ENCODE data around the gene SLC12A7.
A peak's percentile ranks its signal among the peaks of the same experiment; 100 is the strongest.
"Not testable (repeated sequence)": the region's sequence is repeated elsewhere in the genome, so short reads cannot be mapped to it uniquely, and the experiment has no call there.

The SLC12A7 gene

DNA sequence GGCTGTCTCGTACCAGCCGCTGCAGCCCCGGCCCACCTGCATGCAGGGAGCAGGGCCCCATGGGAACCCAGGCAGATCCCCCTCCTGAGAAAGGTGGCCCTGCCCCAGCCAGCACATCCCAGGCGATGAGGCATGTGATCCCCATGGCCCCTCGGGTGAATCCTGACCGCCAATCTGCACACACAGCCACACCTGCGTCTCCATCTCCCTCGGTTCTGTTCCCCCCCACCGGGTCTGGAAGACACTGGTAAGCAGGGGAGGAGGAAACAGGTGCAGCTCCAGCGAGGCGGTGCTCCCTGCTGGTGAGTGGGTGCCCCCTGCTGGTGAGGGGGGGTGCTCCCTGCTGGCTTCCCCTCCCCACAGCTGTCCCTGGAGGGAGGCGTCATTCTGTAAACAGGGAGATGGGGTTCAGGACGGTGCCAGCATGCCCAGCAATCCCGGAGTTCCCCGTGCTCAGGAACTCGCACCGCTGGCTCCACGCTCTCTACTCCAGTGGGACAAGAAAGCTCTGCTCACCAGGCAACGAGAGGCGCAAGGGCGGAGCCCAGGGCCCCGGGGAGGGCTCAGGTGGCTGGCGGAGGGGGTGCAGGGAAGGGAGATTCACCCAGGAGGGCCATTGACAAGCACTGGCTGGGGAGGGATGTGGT lies 28.4 kb upstream of the SLC12A7 start:
- peak; percentile 77 for DNase-seq

DNA sequence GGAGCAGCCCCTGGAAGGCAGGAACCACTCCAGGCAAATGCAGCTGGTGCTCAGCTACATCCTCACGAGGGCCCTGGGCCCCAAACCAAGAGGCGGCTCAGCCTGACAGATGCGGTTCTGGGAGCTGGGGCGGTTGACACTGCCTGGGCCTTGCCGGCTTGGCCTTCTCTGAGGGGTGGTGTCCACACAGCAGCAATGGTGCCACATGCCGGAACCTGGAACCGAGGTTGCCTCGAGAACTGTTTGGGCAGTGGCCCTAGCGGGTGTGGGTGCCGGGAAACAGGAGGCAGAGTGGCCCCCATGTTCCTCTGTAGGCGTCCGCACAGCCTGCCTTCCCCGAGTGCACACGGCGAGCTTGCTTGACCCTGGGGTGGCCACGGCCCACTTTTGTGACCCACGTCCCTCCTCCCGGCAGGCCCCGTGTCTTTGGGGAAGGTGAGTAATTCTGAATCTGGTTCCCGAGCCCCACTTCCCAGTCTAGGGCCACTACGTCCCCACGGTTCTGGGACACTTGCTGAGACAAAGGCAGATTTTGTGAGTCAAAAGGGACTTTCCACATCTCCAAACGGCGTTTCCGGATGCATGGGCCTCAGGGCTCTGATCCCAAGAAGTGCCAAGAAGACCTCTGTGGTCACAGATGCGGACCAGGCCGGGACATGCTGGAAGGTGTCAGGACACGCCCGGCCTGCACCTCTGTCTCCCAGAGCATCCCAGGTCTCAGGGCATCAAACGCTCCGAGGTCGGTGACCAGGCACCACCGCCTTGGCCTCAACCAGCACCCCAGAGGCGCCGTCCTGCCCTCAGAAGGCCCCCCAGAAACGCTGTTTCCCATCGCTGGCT lies 27.7 kb upstream of the SLC12A7 start:
- no peak for DNase-seq

DNA sequence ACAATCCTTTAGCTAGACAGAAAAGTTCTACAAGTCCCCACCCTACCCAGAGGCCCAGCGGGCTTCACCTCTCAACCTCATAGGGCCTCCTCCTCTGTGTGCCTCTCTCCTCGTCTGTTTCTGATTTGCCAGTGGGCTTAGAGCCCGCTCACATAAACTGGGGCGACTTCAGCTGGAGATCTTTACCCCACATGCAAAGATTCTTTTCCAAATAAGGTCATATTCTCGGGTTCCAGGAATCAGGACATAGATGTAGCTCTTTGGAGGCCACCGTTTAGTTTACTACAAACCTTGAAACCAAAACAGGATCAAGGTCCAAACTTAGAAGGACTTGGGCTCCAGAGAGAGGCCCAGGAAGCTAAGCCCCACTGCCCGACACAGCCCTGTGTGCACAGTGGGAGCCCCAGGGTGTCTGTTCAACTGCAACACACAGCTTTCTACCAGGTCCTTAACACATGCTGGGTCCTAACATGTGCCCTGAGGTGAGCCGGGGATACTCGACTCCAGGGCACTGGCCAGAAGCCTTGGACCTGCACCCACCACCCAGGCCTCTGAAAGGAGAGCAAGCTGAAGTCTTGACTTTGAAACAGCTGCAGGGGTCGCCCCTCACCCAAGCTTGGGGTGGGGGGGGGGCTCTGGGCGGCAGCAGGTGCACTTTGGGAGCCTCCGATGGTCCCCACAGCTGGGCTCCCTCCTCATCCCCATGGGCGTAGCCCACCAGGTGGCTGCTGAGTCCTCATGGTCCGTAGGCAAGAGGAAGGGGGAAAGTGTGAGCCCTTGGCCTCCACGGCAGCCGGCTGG lies 26.8 kb upstream of the SLC12A7 start:
- DNase-seq: no peak

DNA sequence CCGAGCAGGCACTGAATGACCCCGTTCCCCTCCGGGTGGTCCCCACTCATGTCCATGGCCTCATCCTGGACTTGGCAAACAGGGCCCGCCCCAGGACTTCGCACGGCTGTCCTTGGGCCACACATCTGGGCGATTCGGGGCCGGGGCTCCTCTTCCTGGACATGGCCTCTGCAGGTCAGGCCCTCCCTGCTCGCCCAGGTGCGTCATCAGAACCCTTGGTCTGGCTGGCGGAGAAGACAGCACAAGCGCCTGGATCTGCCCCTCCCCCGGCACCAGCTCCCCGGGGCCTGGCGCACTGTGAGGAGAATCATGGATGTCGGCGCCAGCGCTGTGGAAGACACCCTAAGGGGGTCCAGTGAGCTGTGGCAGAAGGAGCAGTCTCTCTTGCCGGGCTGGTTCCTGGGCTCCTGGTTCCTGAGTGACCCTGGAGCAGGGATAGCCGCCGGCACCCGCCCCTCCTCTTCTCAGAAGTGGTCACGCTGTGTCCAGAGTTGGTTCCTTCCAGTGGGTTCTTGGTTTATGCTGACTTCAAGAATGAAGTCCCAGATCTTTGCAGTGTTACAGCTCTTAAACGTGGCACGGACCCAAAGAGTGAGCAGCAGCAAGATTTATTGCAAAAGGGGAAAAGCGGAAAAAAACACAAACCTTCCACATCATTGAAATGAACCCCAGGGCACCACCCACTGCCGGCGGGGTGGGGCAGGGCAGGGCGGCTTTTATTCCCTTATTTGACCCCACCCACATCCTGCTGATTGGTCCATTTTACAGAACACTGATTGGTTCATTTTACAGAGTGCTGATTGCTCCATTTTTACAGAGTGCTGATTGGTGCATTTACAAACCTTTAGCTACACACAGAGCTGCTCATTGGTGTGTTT lies 25.9 kb upstream of the SLC12A7 start:
- DNase-seq: peak; percentile 66

DNA sequence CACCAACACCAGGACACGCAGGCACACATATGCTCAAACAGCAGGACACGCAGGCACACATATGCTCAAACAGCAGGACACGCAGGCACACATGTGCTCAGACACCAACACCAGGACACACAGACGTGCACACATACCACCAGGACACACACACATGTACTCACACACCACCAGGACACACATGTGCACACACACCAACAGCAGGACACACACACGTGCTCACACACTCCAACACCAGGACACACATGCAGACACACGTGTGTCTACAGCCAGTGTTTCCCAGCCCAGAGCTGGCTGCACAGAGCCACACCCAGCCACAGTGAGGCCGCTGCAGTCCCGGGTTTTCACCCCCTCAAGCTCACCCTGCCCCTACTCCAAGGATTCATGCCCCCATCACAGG lies 25.0 kb upstream of the SLC12A7 start:
- DNase-seq: no peak

DNA sequence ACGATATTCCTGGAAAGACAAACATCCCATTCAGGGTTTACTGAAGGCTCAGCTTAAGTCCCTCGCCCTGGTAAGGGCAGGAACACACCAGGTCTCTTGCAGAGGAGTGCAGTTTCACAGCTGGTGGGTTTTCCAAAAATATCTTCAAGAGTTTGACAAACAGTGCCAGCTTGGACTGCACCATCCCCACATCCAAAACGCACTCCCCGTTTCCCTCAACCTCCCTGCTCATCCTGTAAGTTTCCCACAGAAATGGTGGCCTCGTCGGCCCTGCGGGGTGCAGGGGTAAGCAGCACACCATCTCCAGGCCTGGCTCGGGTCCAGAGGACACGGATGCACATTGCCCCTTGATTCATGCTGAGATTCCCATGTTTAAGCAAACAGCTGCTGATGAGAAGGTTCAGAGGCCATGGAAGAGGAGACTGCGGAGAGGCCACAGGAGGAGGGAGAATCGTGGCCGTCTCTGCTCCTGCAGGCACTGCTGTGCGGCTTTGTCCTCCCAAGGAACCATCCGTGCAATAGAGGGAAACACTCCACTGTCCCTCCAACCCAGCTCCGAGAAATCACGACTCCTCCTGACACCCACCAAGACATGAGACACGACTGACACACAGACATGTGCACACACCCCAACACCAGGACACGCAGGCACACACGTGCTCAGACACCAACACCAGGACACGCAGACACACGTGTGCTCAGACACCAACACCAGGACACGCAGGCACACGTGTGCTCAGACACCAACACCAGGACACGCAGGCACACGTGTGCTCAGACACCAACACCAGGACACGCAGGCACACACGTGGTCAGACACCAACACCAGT lies 24.0 kb upstream of the SLC12A7 start:
- no peak for DNase-seq

DNA sequence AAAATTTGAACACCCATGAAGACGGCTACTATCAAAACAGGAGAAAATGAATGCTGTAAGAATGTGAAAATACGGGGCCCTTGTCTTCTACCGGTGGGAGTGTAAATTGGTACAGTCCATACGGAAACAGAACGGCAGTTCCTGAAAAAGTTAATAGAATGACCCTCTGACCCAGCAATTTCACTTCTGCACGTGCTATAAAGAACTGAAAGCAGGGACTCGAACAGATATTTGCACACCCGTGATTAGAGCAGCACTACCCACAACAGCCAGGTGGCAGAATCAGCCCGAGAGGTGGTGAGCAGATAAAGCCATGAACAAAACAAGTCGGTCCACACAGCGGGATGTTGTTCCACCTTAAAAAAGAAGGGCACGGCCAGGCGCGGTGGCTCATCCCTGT lies 22.6 kb upstream of the SLC12A7 start:
- DNase-seq: peak; percentile 32

DNA sequence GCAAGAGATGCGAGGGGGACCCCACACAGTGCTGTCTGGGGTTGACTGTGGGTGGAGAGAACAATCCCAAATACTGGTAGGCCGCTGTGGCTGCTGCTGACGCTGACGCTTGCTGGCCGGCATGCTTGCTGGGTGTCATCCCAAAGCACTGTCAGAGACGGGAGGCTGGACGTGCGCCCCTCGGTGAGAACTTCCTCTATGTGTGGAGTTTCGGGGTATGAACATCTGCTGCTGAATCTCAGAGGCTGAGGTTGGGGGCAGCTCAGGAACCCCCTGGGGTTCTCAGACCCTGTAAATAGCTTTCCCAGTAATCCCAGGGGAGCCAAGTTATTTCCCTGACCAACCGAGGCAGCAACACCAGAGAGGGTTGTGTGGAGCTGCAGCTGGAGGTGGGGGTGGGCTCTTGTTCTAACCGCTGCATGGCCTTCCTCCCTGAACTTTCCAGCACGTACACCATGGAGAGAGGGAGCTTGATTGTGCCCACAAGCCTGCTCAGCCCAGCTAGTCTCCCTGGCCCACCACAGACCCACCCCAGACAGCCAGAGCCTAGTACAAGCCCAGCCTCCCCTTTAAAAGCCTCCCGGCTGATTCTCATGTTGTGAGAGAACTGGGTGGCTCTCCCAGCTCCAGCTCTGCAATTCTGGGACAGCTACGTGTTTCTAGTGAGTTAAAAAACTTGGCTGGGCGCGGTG lies 21.8 kb upstream of the SLC12A7 start:
- DNase-seq: no peak

DNA sequence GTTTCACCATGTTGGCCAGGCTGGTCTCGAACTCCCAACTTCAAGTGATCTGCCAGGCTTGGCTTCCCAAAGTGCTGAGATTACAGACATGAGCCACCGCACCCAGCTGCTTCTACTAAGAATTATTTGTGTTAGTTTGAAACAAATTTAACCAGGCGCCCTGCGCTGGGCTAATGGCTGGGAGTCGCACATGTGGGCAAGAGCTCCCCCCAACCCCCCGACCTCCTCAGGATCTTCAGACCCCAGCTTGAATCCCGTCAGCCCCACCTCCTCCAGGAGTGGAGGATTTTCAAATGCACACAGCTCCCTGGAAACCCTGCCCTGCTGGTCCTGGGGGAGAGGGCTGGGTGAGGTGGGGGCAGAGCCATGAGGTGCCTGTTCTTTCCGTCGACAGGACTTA lies 21.2 kb upstream of the SLC12A7 start:
- DNase-seq: no peak

DNA sequence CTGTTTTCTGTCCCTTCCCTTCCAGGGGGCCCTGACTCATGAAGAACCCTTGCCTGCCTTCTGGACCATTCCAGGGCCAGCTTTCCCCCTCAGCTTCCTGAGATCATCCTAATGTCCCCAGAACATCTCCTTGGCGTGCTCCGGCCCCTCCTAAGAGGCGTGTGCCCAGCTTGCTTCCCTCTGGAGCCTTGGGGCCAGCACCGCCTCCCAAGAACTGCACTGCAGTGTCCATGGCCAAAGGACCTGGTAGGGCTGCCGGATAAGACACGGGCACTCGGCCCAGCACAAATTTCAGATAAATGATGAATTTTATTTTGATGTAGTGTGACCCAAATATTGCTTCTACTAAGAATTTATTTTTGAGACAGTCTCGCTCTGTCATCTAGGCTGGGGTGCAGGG lies 20.7 kb upstream of the SLC12A7 start:
- DNase-seq: no peak

DNA sequence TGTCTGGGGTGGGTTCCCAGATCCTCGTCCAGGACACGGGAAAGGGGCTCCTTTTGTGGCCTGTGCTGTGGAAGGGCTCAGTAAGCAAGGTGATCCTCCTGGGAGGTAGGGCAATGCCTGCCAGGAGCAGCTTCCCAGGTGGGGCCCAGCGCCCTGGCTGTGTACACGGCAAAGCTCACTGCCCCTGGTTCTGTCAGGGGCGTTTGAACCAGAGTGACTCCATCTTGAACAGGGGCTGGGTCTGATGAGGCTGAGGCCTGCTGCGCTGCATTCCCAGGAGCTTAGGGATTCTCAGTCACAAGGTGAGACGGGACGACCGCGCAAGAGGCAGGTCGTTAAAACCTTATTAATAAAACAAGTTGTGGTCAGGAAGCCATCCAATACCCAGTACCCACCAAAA lies 19.9 kb upstream of the SLC12A7 start:
- no peak for DNase-seq

DNA sequence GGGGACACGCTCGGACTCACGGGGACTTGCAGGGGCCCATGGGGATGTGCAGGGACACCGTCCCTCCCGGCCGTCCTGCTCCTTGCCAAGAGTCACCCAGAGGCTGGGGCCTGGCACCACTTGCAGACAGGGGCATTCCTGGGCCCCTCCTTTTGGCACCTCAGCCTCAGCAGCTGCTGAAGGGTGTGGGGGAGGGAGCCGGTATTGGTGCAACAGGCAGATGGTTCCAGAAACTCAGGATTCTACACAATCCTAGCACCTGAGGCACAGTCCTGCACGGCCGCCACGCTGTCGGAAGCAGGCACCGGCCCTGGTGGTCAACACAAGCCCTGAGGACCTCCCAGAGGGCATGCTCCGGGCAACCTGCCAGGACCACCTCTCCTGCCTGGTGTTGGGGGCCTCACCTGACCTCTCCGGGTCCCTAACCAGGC lies 19.3 kb upstream of the SLC12A7 start:
- no peak for DNase-seq

DNA sequence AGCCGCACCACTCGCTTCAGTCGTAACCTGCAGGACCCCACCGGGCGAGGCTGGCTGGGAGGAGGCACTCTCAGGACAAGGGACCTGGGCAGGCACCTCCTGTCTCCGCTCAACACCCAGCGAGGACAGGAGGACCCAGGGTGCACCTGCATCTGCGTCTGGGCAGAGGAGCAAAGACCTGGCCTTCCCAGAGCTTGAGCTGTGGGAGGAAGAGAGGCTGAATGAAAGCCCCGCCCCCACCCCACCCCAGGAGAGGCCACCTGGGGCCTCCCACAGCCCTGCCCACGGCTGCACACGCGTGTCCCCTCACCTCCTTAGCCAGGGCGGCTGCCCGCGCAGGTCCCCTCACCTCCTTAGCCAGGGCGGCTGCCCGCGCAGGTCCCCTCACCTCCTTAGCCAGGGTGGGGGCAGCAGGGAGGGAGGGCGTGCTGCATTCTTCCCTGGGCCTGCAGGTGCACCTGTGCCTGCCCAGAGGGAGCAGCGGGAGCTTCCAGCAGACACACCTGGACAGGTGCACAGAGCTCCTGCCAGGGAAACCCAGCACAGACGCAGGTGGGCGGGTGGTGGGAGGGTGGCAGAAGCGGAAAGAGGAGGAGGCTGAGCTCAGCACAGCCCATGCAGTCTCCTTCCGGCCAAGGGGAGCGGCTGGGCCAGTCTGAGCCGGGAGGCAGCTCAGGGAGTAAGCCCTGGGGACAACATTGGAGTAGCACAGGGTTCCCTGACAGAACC lies 18.5 kb upstream of the SLC12A7 start:
- DNase-seq: no peak

DNA sequence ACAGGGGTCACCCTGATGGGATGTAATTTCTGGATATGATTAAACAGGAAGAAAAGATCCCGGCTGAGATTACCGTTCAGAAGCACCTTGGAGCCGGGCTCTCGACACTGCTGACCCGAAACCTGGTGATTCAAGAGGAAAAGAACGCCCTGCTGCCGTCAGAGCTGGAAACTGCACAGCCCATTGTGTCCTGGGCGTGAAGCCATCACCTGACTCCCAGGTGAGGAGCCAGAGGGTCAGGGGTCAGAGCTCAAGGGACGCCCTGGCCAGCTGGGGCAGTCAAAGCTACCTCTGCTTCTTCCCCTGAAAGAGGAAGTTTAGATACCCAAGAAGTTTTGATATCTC lies 17.8 kb upstream of the SLC12A7 start:
- DNase-seq: no peak

DNA sequence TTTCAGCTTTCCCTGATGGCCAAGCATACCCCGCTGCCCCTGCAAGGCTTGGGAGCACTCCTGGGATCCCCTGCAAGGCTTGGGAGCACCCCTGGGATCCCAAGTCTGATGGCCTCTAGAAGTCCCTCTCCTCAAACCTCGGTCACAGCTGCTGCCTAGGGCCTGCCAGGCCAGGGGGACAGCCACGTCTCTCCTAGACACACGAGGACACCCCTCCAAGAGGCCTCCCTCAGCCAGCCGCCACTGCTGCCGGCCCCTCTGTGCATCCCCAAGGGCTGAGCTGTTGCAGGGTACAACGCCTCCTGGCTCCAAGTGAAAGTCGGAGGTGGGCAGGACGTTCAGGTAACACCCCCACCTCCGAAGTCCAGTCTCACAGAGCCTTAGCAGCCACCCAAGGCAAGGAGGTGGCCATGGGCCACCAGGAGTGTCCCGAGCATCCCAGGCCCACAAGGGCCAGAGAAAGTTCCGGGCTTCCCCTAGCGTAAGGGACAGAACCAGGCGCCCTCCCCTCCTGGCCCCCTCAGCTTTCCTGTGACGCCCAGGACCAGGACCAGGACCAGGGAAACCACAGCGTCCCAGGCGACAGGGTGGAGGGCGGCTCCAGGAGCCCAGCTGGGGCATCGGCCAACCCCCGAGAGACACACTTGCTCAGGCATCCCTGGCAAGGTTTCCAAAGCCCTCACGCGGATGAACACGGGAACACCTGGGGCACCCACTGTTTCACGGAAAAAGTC lies 17.3 kb upstream of the SLC12A7 start:
- no peak for DNase-seq

DNA sequence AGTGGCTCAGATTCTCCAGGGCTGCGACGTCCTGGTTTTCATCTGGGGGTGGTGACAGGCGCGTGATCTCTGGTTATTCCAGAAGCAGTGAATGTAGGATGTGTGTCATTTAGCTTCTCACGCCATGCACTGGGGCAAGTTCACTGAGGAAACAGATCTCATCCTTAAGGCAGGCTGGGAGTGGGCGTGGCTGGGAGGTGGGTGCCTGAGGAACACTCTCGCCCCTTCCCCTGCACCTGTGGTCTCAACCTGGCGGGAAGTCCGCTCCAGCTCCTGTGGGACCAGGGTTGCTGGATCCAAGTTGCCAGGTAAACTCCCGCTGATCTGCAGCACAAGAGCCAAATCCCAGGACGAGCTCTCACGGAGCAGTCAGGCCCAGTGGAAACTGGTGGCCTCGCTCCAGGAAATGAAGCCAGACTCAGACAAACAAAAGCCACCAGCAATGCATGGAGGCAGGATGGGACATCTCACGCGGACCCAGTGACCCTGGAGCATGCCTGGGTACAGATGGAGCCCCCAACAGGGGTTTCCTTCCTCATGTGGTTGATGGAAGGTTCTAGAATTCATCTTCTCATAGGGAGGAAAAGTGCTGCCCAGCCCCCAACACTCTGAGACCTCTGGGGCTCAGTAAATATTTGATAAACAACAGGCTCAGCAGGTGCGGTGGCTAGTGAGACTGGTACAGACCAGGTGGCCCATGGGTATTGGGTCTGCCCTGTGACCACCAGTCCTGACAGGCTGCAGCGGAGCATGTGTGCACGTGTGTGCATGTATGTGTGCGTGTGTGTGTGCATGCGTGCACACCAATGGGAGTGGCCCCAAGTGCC lies 16.3 kb upstream of the SLC12A7 start:
- no peak for DNase-seq

DNA sequence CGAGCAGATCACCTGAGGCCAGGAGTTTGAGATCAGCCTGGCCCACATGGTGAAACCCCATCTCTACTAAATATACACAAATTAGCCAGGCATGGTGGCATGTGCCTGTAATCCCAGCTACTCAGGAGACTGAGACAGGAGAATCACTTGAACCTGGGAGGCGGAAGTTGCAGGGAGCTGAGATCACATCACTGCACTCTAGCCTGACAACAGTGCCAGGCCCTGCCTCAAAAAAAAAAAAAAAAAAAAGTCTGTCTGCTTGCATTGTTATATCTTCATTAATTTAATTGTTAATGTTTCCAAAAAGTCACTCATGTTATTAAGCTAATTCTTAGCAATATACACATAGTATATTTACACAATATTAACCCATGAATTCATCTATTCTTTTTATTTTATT lies 13.8 kb upstream of the SLC12A7 start:
- not testable (repeated sequence) for DNase-seq

DNA sequence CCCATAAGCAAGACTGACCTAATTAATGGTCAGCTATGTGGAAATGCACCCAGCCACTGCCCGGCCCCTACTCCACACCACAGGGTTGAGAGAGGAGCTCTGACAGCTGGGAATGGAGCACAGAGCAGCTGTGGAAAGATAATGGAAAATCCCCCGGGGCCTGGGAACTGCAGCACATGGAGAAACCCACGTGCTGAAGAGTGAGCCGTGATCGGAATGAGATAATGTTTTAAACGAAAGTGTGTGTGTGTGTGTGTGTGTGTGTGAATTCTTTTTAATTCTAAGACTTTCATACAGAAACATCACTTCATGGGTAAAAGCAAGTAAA lies 13.1 kb upstream of the SLC12A7 start:
- DNase-seq: no peak
